ENCODE data around the gene MTMR2. TPM values are rescaled to one million over a fixed set of nuclear protein-coding genes. Genes with fewer than 3 reads are reported as not detected.

Gene MTMR2
- total RNA-seq, 1 donor from 2014 or later, result 68.0 TPM

- H3K36me3 ChIP-seq (ENCODE audit: insufficient read depth, low read length), result no peaks in the 10 kb centered on the region
- H3K27me3 ChIP-seq (ENCODE audit: insufficient read depth, low read length), result no peaks in the 10 kb centered on the region
- Mint-ChIP-seq H3K9me3 (ENCODE audit: unreplicated experiment) (no peaks in the 10 kb centered on the region), H3K4me1 (ENCODE audit: low read depth, unreplicated experiment) (peaks cover 7% of the 10 kb centered on the region), H3K27ac (ENCODE audit: unreplicated experiment) (no peak overlapping the region), H3K27me3 (ENCODE audit: low read depth, unreplicated experiment) (no peaks in the 10 kb centered on the region), H3K4me3 (ENCODE audit: unreplicated experiment) (no peak overlapping the region), H3K36me3 (ENCODE audit: low read depth, unreplicated experiment) (no peaks in the 10 kb centered on the region)
- H3K4me2 ChIP-seq (ENCODE audit: low read length), result no peak overlapping the region
- no peaks in the 10 kb centered on the region for H3K9me3 ChIP-seq (ENCODE audit: insufficient read depth, low read depth, low read length)
- peaks cover 33% of the 10 kb centered on the region for H4K20me1 ChIP-seq (ENCODE audit: insufficient read depth, low read length)
- H3K4me1 ChIP-seq (ENCODE audit: insufficient read depth, low read length), result peaks cover 4% of the 10 kb centered on the region
- TF ChIP-seq EZH2 (IDR thresholded peaks at IDR 0.05; ENCODE audit: insufficient read depth, low read length), result no peak
- no peak for TF ChIP-seq CTCF (IDR thresholded peaks at IDR 0.05; ENCODE audit: insufficient read depth, low read depth, low read length)
- no peak overlapping the region for H3K27ac ChIP-seq (ENCODE audit: low read depth, low read length)
- FAIRE-seq (no peak), DNase-seq (ENCODE audit: low read depth) (no peak)
- H3K4me3 ChIP-seq (ENCODE audit: insufficient read depth, low read depth, low read length), result no peak overlapping the region
- peaks cover 83% of the 10 kb centered on the region for H3K79me2 ChIP-seq (ENCODE audit: insufficient read depth, low read length)
- H2AFZ ChIP-seq (ENCODE audit: low read depth, low read length), result no peak overlapping the region
- no peak overlapping the region for H3K9ac ChIP-seq (ENCODE audit: low read length)
Measured at GRCh38 chr11:95898782-95899181, 25.1 kb downstream of the MTMR2 start.

GRCh38 chr11:95897731-95898130, 26.2 kb downstream of the MTMR2 start:
- Mint-ChIP-seq H3K4me1 (ENCODE audit: low read depth, unreplicated experiment) (peaks cover 7% of the 10 kb centered on the region), H3K9me3 (ENCODE audit: unreplicated experiment) (no peaks in the 10 kb centered on the region), H3K36me3 (ENCODE audit: low read depth, unreplicated experiment) (no peaks in the 10 kb centered on the region), H3K27me3 (ENCODE audit: low read depth, unreplicated experiment) (no peaks in the 10 kb centered on the region), H3K4me3 (ENCODE audit: unreplicated experiment) (no peak overlapping the region), H3K27ac (ENCODE audit: unreplicated experiment) (no peak overlapping the region)
- no peaks in the 10 kb centered on the region for H3K36me3 ChIP-seq (ENCODE audit: insufficient read depth, low read length)
- H3K4me3 ChIP-seq (ENCODE audit: insufficient read depth, low read depth, low read length), result no peak overlapping the region
- no peaks in the 10 kb centered on the region for H3K9me3 ChIP-seq (ENCODE audit: insufficient read depth, low read depth, low read length)
- no peaks in the 10 kb centered on the region for H3K27me3 ChIP-seq (ENCODE audit: insufficient read depth, low read length)
- peaks cover 33% of the 10 kb centered on the region for H4K20me1 ChIP-seq (ENCODE audit: insufficient read depth, low read length)
- peaks cover 4% of the 10 kb centered on the region for H3K4me1 ChIP-seq (ENCODE audit: insufficient read depth, low read length)
- H3K79me2 ChIP-seq (ENCODE audit: insufficient read depth, low read length), result peaks cover 83% of the 10 kb centered on the region
- peak; percentile 80 for DNase-seq (ENCODE audit: low read depth)
- H2AFZ ChIP-seq (ENCODE audit: low read depth, low read length), result no peak overlapping the region
- H3K9ac ChIP-seq (ENCODE audit: low read length), result no peak overlapping the region
- H3K4me2 ChIP-seq (ENCODE audit: low read length), result peak overlapping the region; percentile 15
- FAIRE-seq, result peak; percentile 23
- TF ChIP-seq EZH2 (IDR thresholded peaks at IDR 0.05; ENCODE audit: insufficient read depth, low read length), result no peak
- no peak for TF ChIP-seq CTCF (IDR thresholded peaks at IDR 0.05; ENCODE audit: insufficient read depth, low read depth, low read length)
- H3K27ac ChIP-seq (ENCODE audit: low read depth, low read length), result peak overlapping the region; percentile 3

- FAIRE-seq, result no peak
Measured at GRCh38 chr11:95895815-95896214, 28.1 kb downstream of the MTMR2 start.

More at GRCh38 chr11:95895815-95896214, 28.1 kb downstream of the MTMR2 start:
- Histone ChIP-seq H4K20me1 (ENCODE audit: insufficient read depth, low read length) (peaks cover 43% of the 10 kb centered on the region), H3K4me2 (ENCODE audit: low read length) (no peak overlapping the region), H3K79me2 (ENCODE audit: insufficient read depth, low read length) (peaks cover 79% of the 10 kb centered on the region), H3K4me1 (ENCODE audit: insufficient read depth, low read length) (peaks cover 4% of the 10 kb centered on the region), H3K27me3 (ENCODE audit: insufficient read depth, low read length) (no peaks in the 10 kb centered on the region), H2AFZ (ENCODE audit: low read depth, low read length) (no peak overlapping the region), H3K36me3 (ENCODE audit: insufficient read depth, low read length) (no peaks in the 10 kb centered on the region), H3K27ac (ENCODE audit: low read depth, low read length) (no peak overlapping the region), H3K4me3 (ENCODE audit: insufficient read depth, low read depth, low read length) (no peak overlapping the region), H3K9ac (ENCODE audit: low read length) (no peak overlapping the region), H3K9me3 (ENCODE audit: insufficient read depth, low read depth, low read length) (no peaks in the 10 kb centered on the region)
- TF ChIP-seq CTCF (IDR thresholded peaks at IDR 0.05; ENCODE audit: insufficient read depth, low read depth, low read length), result no peak
- TF ChIP-seq EZH2 (IDR thresholded peaks at IDR 0.05; ENCODE audit: insufficient read depth, low read length), result no peak
- H3K9me3 Mint-ChIP-seq (ENCODE audit: unreplicated experiment), result no peaks in the 10 kb centered on the region
- H3K4me1 Mint-ChIP-seq (ENCODE audit: low read depth, unreplicated experiment), result peaks cover 7% of the 10 kb centered on the region
- H3K27ac Mint-ChIP-seq (ENCODE audit: unreplicated experiment), result no peak overlapping the region
- H3K27me3 Mint-ChIP-seq (ENCODE audit: low read depth, unreplicated experiment), result no peaks in the 10 kb centered on the region
- DNase-seq (ENCODE audit: low read depth), result no peak
- no peak overlapping the region for H3K4me3 Mint-ChIP-seq (ENCODE audit: unreplicated experiment)
- no peaks in the 10 kb centered on the region for H3K36me3 Mint-ChIP-seq (ENCODE audit: low read depth, unreplicated experiment)
